ENCODE data around the gene COQ2.

DNA sequence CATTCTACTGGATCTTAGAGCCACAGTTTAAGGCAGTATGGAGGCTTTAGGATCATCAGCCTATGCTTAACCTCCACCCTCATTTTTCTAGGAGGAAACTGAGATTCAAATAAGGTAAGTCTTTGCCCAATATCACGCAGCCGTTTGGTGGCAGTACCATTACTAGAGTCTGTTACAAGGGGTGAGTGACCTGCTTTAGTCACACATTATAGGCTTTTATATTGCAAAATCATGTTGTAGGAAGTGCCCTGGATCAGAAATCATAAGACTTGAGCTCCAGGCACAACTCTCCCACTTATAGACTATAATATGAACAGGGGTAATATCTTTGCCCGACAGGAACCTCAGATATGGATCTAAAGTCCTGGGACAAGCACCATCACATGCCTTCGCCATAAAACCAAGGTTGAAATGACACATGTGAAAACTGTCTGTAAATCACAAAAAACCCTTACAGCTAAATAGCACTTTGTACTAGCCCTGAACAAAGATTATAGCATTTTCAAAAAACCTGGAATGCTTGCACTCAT is 30.8 kb upstream of the COQ2 start:
- TF ChIP-seq, protein P1, sequence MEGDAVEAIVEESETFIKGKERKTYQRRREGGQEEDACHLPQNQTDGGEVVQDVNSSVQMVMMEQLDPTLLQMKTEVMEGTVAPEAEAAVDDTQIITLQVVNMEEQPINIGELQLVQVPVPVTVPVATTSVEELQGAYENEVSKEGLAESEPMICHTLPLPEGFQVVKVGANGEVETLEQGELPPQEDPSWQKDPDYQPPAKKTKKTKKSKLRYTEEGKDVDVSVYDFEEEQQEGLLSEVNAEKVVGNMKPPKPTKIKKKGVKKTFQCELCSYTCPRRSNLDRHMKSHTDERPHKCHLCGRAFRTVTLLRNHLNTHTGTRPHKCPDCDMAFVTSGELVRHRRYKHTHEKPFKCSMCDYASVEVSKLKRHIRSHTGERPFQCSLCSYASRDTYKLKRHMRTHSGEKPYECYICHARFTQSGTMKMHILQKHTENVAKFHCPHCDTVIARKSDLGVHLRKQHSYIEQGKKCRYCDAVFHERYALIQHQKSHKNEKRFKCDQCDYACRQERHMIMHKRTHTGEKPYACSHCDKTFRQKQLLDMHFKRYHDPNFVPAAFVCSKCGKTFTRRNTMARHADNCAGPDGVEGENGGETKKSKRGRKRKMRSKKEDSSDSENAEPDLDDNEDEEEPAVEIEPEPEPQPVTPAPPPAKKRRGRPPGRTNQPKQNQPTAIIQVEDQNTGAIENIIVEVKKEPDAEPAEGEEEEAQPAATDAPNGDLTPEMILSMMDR (IDR thresholded peaks at IDR 0.05): no peak
- no peak for TF ChIP-seq POLR2A (IDR thresholded peaks at IDR 0.05)

All from heart left ventricle (tissue), 13 donors.